Pancreas (tissue), 10 donors: ENCODE measurements around the gene PLSCR1. TPM values are rescaled to one million over a fixed set of nuclear protein-coding genes. Genes with fewer than 3 reads are reported as not detected.
A peak's percentile ranks its signal among the peaks of the same experiment; 100 is the strongest.

Experiments
- ATAC-seq, 4 donors: fragments of 200-7000 bp; cut with Tn5 transposase; one replicate each; pipeline versions ENCODE4 v1.8.0 to v1.9.1; 2020; ENCODE audit warnings: mild to moderate bottlenecking in 4 of 4, moderate library complexity in 4 of 4
- DNase-seq, 6 donors: peaks; one replicate each; pipeline ENCODE4 v3.0.0-alpha.2; 2020
- FAIRE-seq: peaks from 2 replicates; lab custom pipeline; 2012; peaks lifted over from hg19 to GRCh38; lab: Jason Lieb, UNC
- H3K27ac ChIP-seq, 4 donors: fragments of 200-600 bp; sonication (generic); 1 replicate in 3 of 4; 2 replicates in 1 of 4; pipeline versions ENCODE4 v1.5.0 to v1.8.0; 2020
- H3K27me3 ChIP-seq, 4 donors: fragments of 200-600 bp; one replicate each; pipeline ENCODE4 v1.8.0; 2021
- H3K36me3 ChIP-seq, 3 donors: fragments of 200-600 bp; sonication (generic) in 1 of 3; one replicate each; pipeline versions ENCODE4 v1.5.0 to v1.8.0; 2020 to 2021
- H3K4me1 ChIP-seq, 3 donors: fragments of 200-600 bp; one replicate each; pipeline ENCODE4 v1.8.0; 2021
- H3K4me3 ChIP-seq, 4 donors: fragments of 200-600 bp; sonication (generic) in 2 of 4; one replicate each; pipeline versions ENCODE4 v1.5.0 to v1.8.0; 2020 to 2021
- H3K9me3 ChIP-seq, 4 donors: fragments of 200-600 bp; one replicate each; pipeline ENCODE4 v1.8.0; 2021
- WGBS, 2 donors: extraction: QIAGEN DNeasy Blood & Tissue Kit; methylation state at CpG; one replicate each; pipeline ENCODE4 v1.1.7; 2013; 5-methylcytosine and 5-hydroxymethylcytosine counted together
- intact Hi-C, 3 donors: fragments of 100-400 bp; cut with DNase I; formaldehyde crosslinking; loops; one replicate each; pipeline versions ENCODE4 v1.11.1 to v1.14.2; 2022
- polyA plus RNA-seq, 2 donors: library from polyadenylated mRNA; stranded (reverse); fragments of 200-250 nt; gene quantifications; one replicate each; pipeline ENCODE4 v1.2.3, GENCODE V29; 2013
- total RNA-seq, 6 donors: library from RNA; stranded (reverse); fragmentation: NEBNext Ultra II Directional in 4 of 6; extraction: Animal tissue kit (Norgen Biotek cat#: 25700) in 4 of 6; gene quantifications; one replicate each; pipeline versions ENCODE4 v1.2.1 to v1.2.4, GENCODE V29; 2021 to 2023
- TF ChIP-seq, protein P1 (sequence below), 4 donors: fragments of 200-600 bp; sonication (generic) in 3 of 4; IDR thresholded peaks; one replicate each; pipeline versions ENCODE4 v1.5.0 to v1.8.0; 2021; ENCODE audit warnings: antibody characterized with exemption in 4 of 4
- donor health status: healthy with polysubstance abuse.
- donor health status: DM: no; HTN: no; CAD: no; lungs with moderate emphysema.
- donor health status: DM: no; HTN: no; CAD: no.
- donor health status: control.
- donor health status: control.
- donor health status: Bipolar disorder and iron deficiency.
- donor health status: DM: yes; HTN: yes; CAD: no.
- donor health status: DM: no; HTN: no; CAD: no.
- donor health status: DM: no; HTN: no; CAD: no.
- donor health status: DM: yes; HTN: yes; CAD: no.

The PLSCR1 gene
- total and polyA plus RNA-seq, 8 donors = 23.8 to 117 (median 40.7) TPM

DNA sequence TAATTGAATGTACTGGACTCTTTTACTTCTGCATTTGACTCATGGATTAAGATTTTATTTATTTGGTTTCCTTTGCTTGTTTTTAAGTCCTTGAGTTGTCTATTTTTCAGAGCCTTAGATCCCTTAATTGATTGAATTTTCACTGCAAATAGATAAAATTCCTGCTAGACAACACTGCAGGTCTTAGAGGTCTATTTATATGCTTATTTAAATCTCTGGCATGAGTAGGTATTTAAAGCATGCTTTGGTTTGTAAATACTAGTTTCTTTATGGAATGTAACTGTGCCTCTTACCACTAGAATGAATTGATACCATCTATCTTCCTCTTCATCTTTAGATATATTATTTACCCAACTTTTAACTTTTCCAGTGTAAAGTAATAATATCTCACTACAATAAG is 40.7 kb upstream of the PLSCR1 start:
- no peaks in the 10 kb centered on the region for H3K27me3 ChIP-seq
- DNase-seq (no peak), FAIRE-seq (no peak), ATAC-seq (no peak)
- intact Hi-C loops = loop anchor here in 1 of 3 donors (5.0 to 10.0 kb wide), 2 partner anchors 52 to 250 kb away; no protein-coding TSS in a partner anchor
- H3K4me1 ChIP-seq = peaks cover 0 to 6% (median 0%) of the 10 kb centered on the region in 3 donors
- no peak overlapping the region for H3K27ac ChIP-seq
- TF ChIP-seq, protein P1, sequence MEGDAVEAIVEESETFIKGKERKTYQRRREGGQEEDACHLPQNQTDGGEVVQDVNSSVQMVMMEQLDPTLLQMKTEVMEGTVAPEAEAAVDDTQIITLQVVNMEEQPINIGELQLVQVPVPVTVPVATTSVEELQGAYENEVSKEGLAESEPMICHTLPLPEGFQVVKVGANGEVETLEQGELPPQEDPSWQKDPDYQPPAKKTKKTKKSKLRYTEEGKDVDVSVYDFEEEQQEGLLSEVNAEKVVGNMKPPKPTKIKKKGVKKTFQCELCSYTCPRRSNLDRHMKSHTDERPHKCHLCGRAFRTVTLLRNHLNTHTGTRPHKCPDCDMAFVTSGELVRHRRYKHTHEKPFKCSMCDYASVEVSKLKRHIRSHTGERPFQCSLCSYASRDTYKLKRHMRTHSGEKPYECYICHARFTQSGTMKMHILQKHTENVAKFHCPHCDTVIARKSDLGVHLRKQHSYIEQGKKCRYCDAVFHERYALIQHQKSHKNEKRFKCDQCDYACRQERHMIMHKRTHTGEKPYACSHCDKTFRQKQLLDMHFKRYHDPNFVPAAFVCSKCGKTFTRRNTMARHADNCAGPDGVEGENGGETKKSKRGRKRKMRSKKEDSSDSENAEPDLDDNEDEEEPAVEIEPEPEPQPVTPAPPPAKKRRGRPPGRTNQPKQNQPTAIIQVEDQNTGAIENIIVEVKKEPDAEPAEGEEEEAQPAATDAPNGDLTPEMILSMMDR (IDR thresholded peaks at IDR 0.05) = no peak
- H3K9me3 ChIP-seq = no peaks in the 10 kb centered on the region
- no peak overlapping the region for H3K4me3 ChIP-seq
- H3K36me3 ChIP-seq = no peaks in the 10 kb centered on the region

DNA sequence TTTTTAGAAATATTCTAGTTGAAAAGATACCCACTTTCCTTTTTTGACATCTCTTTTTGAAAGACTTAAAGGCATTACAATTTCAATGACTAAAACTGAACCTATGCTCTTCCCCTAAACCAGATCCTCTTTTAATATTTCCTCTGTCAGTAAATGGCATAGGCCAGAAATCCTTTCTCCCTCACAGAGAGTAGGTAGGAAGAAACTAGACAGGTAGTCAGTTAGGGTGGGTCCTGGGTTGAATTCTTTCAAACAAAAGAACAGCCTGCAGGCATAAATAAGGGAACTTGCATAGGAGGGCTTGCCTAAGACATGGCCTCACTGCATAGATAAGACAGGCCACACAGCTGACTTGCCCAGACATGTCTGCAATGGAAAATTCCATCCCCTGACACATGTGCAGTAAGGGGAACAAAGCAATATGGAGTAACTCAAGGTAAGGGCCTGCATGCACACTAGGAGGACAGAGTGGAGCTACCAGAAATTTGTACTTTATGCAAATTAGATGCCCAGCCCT is 37.6 kb upstream of the PLSCR1 start:
- Histone ChIP-seq H3K4me3 (no peak overlapping the region), H3K36me3 (no peaks in the 10 kb centered on the region), H3K4me1 (peaks cover 0 to 6% (median 0%) of the 10 kb centered on the region in 3 donors), H3K27ac (no peak overlapping the region), H3K9me3 (no peaks in the 10 kb centered on the region), H3K27me3 (no peaks in the 10 kb centered on the region)
- intact Hi-C loops = loop anchor here in 1 of 3 donors (10.0 kb wide), 1 partner anchor 247 kb away; no protein-coding TSS in a partner anchor
- FAIRE-seq = no peak
- no peak for DNase-seq
- ATAC-seq = no peak
- TF ChIP-seq, protein P1 (IDR thresholded peaks at IDR 0.05) = no peak

DNA sequence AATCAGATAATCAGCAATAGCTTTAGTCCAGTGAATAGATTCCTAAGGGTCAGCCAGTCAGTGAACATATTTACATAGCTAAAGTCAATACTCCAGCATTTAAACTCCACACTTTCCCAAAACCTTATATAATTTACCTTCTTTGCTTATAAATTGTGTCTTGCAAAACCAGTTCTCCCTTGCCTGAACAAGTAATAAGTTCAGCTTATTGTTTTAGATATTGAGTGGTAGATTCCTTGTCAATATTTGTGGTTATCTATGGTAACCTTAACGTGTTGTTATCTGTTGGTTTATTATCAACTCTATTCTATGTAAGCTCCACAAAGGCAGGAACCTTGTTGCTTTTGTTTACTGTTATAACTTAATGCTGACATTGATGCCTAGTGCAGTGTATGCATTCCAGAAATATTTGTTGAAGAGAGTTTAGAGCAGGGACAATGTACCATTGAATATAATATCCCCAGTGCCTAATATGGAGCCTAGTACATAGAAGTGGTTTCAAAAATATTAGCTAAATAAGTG is 36.7 kb upstream of the PLSCR1 start:
- WGBS, 2 donors = 8 to 9% methylated on average over 1 of the region's 1 CpG
- TF ChIP-seq, protein P1 (IDR thresholded peaks at IDR 0.05) = no peak
- Histone ChIP-seq H3K4me3 (no peak overlapping the region), H3K36me3 (no peaks in the 10 kb centered on the region), H3K9me3 (no peaks in the 10 kb centered on the region), H3K27me3 (no peaks in the 10 kb centered on the region), H3K27ac (no peak overlapping the region), H3K4me1 (peaks cover 0 to 6% (median 0%) of the 10 kb centered on the region in 3 donors)
- FAIRE-seq (no peak), ATAC-seq (no peak), DNase-seq (no peak)
- intact Hi-C loops = loop anchor here in 1 of 3 donors (10.0 kb wide), 1 partner anchor 246 kb away; no protein-coding TSS in a partner anchor

DNA sequence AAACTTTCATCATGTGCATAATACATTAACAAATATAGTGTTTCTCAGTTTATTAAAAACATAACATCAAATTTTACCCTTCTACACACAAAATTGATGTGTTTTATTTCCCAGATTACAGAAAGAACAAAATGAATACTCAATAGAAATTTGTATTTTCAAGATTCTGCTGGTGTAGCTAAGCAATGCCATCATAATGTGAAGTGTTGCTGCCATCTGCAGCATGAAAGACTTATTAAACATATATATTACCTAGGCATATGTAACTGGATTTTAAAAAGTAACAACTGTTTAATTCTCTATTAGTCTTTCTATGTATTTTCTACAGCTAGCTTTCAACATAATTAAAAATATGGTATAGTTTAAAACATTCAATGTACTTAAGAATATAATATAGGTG is 33.3 kb upstream of the PLSCR1 start:
- H3K27ac ChIP-seq = no peak overlapping the region
- H3K27me3 ChIP-seq = no peaks in the 10 kb centered on the region
- H3K4me1 ChIP-seq = peaks cover 0 to 6% (median 0%) of the 10 kb centered on the region in 3 donors
- no peaks in the 10 kb centered on the region for H3K36me3 ChIP-seq
- intact Hi-C loops = no loop called here
- TF ChIP-seq, protein P1 (IDR thresholded peaks at IDR 0.05) = no peak
- FAIRE-seq = peak; percentile 94
- DNase-seq = no peak
- H3K4me3 ChIP-seq = no peak overlapping the region
- peak in 3 of 4 donors; percentile 78 to 82 (median 82) for ATAC-seq
- H3K9me3 ChIP-seq = no peaks in the 10 kb centered on the region

DNA sequence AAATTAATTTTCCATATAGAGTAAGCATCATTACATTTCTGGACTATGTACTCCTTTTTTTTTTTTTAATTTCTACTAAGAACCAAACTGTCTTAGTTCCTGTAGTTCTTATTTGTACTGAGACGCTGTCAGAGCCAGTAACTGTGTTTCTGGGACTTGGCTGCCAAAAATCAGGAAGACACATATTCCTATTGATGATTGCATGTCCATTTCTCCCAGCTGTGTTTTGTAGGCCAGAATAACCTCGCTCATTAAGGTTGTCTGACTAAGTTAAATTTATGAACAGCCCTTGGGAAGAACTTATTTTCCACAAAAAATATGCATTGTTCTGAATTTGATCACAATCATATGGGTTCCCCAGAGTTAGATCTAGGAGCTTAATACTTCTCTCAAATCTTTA is 31.2 kb upstream of the PLSCR1 start:
- no peak overlapping the region for H3K4me3 ChIP-seq
- DNase-seq = no peak
- no peak for FAIRE-seq
- WGBS, 2 donors = 83% methylated on average over 2 of the region's 2 CpGs
- no peaks in the 10 kb centered on the region for H3K27me3 ChIP-seq
- no peaks in the 10 kb centered on the region for H3K4me1 ChIP-seq
- TF ChIP-seq, protein P1 (IDR thresholded peaks at IDR 0.05) = no peak
- intact Hi-C loops = no loop called here
- H3K9me3 ChIP-seq = no peaks in the 10 kb centered on the region
- ATAC-seq = no peak
- H3K36me3 ChIP-seq = no peaks in the 10 kb centered on the region
- no peak overlapping the region for H3K27ac ChIP-seq
